HAP-1 (cell line): ENCODE measurements around the gene BHLHE23.
A peak's percentile ranks its signal among the peaks of the same experiment; 100 is the strongest.
"Not testable (repeated sequence)": the region's sequence is repeated elsewhere in the genome, so short reads cannot be mapped to it uniquely, and the experiment has no call there.

Experiments used
- DNase-seq, 2 experiments: peaks; one replicate each; pipeline ENCODE4 v3.0.0-alpha.2; 2016 to 2020; ENCODE audit warnings: low spot score in 2 of 2
- H3K27me3 ChIP-seq: fragments of 250-450 bp; sonication (Bioruptor Pico); 2 replicates; pipeline ENCODE4 v1.5.1; 2020; ENCODE audit warnings: low read depth, mild to moderate bottlenecking, moderate library complexity
- H3K36me3 ChIP-seq: fragments of 250-450 bp; sonication (Bioruptor Pico); replicated peaks from 2 replicates; pipeline ENCODE4 v1.5.1; 2020; ENCODE audit warnings: mild to moderate bottlenecking
- H3K4me1 ChIP-seq: fragments of 250-450 bp; sonication (Bioruptor Pico); 2 replicates; pipeline ENCODE4 v1.5.1; 2020; ENCODE audit warnings: mild to moderate bottlenecking
- H3K4me3 ChIP-seq: fragments of 250-450 bp; sonication (Bioruptor Pico); 2 replicates; pipeline ENCODE4 v1.5.1; 2020; ENCODE audit warnings: mild to moderate bottlenecking, moderate library complexity
- H3K9me3 ChIP-seq: fragments of 250-450 bp; sonication (Bioruptor Pico); 2 replicates; pipeline ENCODE4 v1.5.1; 2020; ENCODE audit warnings: mild to moderate bottlenecking, moderate library complexity
- in situ Hi-C: fragments of 300-500 bp; cut with MboI; formaldehyde crosslinking; loops from 3 replicates; pipeline ENCODE4 v1.14.3; 2020; ENCODE audit warnings: low sequenced_read_pairs, inconsistent platforms, mixed read lengths

Gene BHLHE23

DNA sequence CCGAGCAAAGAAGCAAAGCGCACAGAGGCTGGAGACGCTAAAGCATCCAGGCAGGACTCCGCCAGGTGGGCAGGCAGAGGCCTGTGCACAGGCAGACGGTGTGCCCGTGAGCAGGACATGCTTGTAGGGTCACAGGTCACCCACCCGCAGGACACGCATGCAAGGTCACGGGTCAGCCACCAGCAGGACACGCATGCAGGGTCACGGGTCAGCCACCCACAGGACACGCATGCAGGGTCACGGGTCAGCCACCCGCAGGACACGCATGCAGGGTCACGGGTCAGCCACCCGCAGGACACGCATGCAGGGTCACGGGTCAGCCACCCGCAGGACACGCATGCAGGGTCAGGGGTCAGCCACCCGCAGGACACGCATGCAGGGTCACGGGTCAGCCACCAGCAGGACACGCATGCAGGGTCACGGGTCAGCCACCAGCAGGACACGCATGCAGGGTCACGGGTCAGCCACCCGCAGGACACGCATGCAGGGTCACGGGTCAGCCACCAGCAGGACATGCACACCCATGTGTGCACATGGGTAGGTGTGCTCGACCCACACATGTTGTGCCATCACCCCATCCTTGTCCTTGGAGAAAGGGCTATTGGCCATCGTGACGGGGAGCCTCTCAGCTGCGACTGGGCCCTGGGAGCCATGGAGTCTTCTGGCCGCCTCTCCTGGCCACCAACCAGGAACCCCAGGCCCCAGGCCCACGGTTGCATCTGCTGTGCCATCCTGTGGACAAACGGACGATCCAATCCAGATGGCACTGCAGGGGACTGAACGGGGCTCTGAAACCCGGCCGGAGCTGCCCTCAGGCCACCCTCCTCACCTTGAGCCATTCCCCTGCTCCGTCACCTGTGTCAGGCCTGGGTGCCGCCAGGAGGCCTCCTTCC, 28.2 kb upstream of the BHLHE23 start:
- H3K4me1 ChIP-seq = peaks cover 10% of the 10 kb centered on the region
- in situ Hi-C loops, H3K27me3 ChIP-seq, DNase-seq, H3K4me3 ChIP-seq, H3K9me3 ChIP-seq, H3K36me3 ChIP-seq: not testable (repeated sequence)

DNA sequence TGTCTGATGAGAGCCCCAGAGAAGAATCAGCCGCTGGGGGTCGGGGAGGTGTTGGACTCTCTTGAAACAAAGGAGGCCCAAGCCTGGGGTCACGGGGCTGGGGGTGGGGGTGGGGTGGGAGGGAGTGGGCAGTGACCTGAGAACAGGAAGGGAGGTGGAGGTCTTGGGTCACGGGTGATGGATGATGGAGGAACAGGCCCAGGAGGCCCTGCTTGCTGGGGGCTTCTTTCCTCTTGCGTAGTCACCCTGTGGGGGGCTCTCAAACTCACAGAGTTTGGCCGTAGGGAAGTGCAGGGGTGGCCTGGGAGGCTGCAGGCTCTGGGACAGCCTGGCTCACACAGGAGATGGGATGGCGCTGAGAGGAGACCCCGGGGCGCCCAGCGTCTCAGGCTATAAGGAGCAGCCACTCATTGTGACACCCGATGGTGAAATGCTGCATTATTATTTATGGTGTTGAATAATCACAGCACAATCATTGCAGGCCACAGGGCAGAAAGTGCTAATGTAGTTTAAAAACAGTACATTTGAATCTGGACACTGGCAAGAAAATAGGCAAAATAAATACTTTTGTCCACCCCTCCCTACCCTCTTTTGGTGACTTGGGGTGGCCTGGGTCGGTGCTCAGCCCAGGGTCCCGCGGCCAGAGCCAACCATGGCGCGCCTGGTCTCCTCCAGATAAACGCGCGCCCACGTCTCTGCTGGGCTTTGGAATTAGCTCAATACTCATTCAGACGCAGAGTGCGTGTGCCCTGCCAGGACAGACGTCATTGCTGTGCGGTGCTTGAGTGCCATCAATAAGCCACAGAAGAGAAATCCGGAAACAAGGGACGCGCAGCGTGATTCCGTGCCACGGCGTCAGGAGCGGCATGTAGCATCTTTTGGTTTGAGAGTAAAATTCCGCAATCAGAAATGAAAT, 27.3 kb upstream of the BHLHE23 start:
- H3K27me3 ChIP-seq = no peaks in the 10 kb centered on the region
- H3K36me3 ChIP-seq = no peaks in the 10 kb centered on the region
- H3K9me3 ChIP-seq = no peaks in the 10 kb centered on the region
- H3K4me1 ChIP-seq = peaks cover 10% of the 10 kb centered on the region
- no peak for DNase-seq
- H3K4me3 ChIP-seq = no peak overlapping the region
- in situ Hi-C loops = no loop called here

DNA sequence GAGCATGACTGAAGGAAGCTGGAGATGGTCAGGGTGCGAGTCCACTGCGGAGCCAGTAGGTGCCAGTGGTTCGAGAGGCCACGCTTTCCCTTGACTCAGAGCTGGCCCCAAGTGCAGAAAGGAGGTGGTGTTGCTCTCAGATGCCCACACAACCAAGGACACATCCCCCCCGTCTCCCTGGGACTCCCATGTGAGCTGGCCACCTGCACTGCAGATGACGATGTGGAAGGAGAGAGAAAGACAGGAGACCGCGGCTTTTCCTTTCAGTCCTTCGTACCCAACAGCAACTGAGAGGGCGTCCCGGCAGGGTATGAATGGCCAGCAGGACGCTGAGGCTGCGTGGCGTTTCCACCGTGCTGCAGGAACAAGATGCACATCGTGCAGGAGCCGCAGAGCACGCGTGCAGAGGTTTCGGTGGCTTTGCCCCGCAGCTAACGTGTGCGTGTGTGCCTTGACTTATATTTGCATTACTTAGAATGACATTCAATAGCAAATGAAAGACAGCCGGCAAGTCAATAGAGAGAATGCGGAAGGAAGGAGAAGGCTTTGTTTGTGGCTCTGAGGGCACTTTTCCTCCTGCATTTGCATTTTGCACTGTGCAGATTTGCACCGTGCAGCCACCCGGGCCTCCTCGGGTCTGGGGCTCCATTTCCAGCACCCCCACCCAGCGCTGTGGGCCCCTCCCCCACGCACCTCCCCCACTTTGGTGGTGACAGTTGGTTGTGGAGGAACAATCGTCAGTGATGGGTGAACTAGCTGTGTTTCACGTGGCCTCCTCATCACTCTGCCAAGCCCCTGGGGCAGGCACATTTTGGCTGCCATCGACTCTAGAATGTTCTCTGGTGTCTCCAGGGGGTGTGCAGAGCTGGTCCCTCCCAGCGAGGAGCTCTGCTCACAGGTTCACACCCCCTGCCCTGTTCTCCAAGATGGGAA, 26.4 kb upstream of the BHLHE23 start:
- Histone ChIP-seq H3K9me3 (no peaks in the 10 kb centered on the region), H3K27me3 (no peaks in the 10 kb centered on the region), H3K36me3 (no peaks in the 10 kb centered on the region), H3K4me3 (no peak overlapping the region), H3K4me1 (peaks cover 10% of the 10 kb centered on the region)
- in situ Hi-C loops = no loop called here
- peak; percentile 75 to 91 for DNase-seq

DNA sequence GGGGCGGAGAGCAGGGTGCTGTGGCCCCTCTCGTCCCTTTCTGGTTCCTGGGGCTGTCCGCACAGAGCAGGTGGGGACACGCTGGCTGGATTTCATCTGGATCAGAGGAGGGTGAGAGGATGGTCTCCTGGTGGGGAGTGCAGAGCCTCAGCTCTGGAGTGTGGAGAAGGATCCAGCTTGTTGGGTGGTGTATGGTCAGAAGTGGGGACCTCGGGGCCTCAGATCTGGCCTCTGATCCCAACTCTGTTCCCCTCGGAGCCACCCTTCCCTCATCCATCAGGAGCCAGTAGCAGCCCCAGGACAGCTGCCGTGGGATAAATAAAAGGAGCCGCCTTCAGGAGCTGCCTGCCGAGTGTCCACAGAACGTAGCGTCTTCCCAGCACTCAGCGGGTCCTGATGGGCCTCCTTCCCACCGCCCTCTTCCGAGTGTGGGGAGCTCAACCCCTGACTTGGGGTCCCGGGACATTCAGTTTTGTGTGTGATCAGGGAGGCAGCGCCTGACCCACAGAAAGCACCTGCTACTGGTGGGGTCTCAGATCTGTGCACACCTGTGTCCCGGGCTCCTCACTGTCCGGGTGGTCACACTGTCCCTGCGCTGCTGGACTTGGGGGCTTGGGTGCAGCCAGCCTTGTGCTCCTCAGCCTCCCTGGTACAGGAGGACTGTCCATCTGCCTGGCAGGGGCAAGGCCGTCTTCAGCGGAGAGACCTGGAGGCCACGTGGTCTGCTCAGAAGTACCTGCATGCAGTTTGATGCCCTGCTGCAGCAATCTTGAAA, 25.4 kb upstream of the BHLHE23 start:
- Histone ChIP-seq H3K4me1 (peaks cover 10% of the 10 kb centered on the region), H3K4me3 (no peak overlapping the region), H3K36me3 (no peaks in the 10 kb centered on the region), H3K27me3 (peaks cover 5% of the 10 kb centered on the region; the same call in 1 of the 2 replicates), H3K9me3 (no peaks in the 10 kb centered on the region)
- in situ Hi-C loops = no loop called here
- DNase-seq = no peak

DNA sequence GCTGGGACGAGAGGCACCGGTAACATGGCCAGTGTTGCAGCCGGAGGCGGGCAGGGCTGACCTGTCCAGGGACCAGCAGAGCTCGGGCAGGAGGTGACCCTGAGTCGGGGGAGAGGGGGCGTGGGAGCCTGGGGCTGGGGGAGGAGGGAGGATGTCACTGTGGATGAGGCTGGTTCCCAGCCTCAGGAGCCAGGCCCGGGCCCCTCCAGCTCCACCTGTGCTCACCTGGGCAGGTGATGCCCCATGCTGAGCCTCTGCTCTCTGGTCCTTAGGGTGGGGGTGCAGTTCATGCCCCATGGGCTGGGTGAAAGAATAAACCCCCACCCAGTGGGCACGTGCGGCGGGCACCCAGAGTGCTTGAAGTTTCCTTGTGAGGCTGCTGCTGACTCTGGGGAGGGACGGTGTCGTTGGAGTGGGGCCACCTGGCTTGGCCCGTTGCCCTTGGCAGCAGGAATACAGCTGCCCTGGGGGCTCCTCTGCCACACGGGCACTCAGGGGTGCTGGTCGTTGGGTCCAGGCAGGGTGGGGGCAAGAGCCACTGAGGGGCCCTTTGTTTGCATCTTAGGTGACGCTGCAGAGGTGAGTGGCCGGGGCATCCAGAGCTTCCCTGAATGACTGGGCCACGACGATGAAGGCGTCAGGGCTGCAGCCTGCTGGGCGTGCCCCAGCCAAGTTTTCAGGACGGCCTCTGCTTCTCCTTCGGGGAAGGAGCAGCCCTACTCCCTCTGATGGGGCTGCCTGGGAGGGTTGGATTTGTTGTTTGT, 24.7 kb upstream of the BHLHE23 start:
- peaks cover 10% of the 10 kb centered on the region for H3K4me1 ChIP-seq
- no peaks in the 10 kb centered on the region for H3K36me3 ChIP-seq
- no peak overlapping the region for H3K4me3 ChIP-seq
- peaks cover 6% of the 10 kb centered on the region; the same call in 1 of the 2 replicates for H3K27me3 ChIP-seq
- in situ Hi-C loops = no loop called here
- DNase-seq = no peak
- no peaks in the 10 kb centered on the region for H3K9me3 ChIP-seq

DNA sequence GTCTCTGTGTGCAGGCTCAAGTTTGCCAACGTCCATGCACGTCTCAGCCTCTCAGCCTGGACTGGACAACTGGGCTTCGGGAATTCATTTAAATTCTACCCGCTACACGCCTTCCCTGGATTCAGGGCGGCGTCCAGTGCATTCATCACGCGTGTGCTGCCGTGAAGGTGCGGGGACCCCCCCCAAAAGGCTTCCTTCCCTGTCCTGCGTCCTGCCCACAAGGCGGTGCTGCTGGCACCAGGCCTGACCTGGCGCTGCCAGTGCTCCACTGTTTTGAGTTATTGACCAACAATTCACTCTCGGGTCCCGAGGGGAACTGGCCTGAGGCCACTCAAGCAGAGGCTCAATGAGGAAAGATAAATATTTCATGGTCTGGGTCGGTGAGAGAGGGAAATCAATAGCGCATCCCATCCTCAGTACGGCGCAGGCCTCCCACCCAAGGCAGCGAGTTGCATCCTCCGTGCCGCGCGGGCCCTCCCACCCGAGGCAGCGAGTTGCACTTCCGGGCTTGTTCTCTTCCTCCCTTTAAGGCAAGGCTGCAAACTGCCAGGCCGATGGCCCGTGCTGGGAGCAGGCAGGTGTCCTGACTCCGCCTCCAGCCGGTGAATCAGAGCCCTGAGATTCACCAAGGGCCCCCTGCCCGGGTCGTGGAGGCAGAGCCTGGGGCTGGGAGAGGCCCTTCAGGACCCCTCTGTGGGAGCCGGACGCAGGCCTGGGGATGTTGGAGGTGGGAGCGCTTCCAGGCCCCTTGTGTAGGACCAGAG, 22.8 kb upstream of the BHLHE23 start:
- no peak overlapping the region for H3K4me3 ChIP-seq
- in situ Hi-C loops = no loop called here
- peaks cover 10% of the 10 kb centered on the region for H3K4me1 ChIP-seq
- DNase-seq = no peak
- no peaks in the 10 kb centered on the region for H3K9me3 ChIP-seq
- no peaks in the 10 kb centered on the region for H3K36me3 ChIP-seq
- H3K27me3 ChIP-seq = peaks cover 20% of the 10 kb centered on the region

DNA sequence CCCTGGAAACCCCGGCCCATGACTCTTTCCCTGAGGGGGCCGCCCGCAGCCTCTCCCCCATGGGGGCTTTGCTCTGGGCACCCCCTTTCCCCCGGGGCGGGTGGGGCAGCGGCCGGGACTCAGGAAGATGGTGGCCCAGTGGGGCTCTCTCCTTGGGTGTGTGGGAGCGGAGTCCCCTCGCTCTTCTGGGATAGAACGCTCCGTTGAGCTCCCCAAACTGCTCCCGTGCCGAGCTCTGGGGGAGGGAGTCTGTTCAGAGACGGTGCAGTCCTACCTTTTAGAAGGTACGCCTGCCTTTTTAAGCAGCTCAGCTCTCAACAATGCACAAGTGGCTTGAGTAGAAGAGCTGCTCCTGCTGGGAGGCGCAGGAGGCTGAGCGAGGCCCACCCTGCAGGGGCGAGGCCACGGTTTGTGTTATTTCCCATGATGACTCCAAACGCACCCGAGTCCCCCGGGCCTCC, 21.7 kb upstream of the BHLHE23 start:
- no peaks in the 10 kb centered on the region for H3K9me3 ChIP-seq
- no peak overlapping the region for H3K4me3 ChIP-seq
- peaks cover 30% of the 10 kb centered on the region for H3K27me3 ChIP-seq
- in situ Hi-C loops = no loop called here
- DNase-seq = no peak
- H3K4me1 ChIP-seq = peaks cover 9% of the 10 kb centered on the region
- no peaks in the 10 kb centered on the region for H3K36me3 ChIP-seq

DNA sequence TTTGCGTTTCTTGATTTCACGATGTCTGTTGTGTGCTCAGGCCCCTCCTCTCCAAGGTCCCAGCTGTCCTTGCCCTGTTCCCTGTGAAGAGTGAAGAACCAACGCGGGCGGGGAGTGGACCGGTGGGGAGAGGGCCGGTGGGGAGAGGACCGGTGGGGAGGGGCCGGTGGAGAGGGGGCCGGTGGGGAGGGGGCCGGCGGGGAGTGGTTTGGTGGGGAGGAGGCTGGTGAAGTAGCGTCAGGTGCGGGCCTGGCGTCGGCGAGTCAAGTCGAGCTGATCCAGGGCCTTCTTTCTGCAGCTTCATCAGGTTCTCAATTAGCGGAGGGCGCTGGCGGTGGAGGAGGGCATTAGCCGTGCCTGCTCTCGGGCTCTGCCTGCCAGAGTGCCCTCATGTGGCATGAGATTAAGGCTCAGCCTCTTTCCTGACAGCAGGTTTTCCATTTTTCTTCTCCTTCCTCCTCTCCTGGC, 21.2 kb upstream of the BHLHE23 start:
- no peaks in the 10 kb centered on the region for H3K36me3 ChIP-seq
- H3K27me3 ChIP-seq = peaks cover 36% of the 10 kb centered on the region
- DNase-seq = no peak

DNA sequence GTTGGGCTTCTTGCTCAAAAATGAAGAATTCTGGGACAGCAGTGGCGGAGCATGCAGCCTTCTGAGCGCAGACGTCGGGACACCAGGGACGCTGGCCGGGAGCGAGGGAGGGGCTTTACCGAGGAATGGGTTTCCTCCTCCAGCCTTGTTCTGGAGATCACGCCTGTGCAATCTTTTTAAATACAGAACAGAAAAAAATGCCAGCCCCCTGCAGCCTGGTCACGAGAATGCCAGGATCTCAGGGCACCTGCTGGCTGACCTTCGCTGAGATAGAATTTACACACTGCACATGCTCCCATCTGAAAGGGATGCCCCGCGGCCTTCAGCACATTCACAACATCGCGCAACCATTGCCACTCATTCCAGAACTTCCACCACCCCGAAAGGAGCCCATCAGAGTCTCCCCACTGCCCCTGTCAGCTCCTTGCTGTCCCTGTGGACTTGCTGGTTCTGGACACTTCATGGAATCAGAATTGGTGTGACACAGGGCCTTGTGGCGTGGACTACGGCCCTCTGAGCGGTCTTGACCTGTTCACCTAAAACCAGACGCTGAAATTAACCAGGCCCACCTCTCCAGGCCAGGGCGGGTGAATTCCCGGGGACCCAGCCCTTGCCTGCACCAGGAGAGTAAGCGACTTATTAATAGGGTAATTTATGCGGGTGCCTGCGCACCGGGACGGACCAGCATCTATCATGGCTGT, 20.6 kb upstream of the BHLHE23 start:
- no peak overlapping the region for H3K4me3 ChIP-seq
- no peak for DNase-seq
- in situ Hi-C loops = no loop called here
- no peaks in the 10 kb centered on the region for H3K4me1 ChIP-seq
- no peaks in the 10 kb centered on the region for H3K36me3 ChIP-seq
- H3K27me3 ChIP-seq = peaks cover 42% of the 10 kb centered on the region
- H3K9me3 ChIP-seq = no peaks in the 10 kb centered on the region

More for the DNA sequence above, 21.2 kb upstream of the BHLHE23 start:
- Histone ChIP-seq H3K9me3 (no peaks in the 10 kb centered on the region), H3K4me3 (no peak overlapping the region), H3K4me1 (peaks cover 3% of the 10 kb centered on the region)
- in situ Hi-C loops = no loop called here

DNA sequence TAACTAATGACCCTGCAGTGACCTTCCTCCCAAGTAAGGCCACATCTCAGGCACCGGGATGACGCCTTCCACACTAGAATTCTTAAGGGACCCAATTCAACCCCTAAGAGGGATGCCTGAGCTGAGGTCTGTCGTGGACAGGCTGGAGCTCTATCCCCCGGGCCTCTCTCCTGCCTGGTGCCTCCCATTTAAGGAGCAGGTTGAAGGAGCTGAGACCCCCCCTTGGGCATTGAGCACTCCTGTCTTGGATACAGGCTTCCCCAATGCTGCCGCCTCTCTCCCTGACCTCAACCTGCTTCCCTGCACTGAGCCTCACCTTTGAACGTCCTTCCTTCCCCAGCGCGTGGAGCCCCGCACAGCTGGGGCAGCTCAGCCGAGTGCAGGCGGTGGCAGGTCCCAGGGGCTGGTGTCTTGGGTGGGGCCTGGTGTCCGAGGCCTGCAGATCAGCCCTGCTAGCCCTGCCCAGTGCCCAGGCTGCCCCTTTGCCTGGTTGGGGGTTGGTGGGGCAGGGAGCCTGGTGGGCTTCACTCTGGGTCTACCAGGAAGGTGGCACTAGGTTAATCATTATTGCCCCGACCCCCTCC, 19.9 kb upstream of the BHLHE23 start:
- in situ Hi-C loops = no loop called here
- no peaks in the 10 kb centered on the region for H3K9me3 ChIP-seq

More for the DNA sequence above, 19.9 kb upstream of the BHLHE23 start:
- peaks cover 44% of the 10 kb centered on the region for H3K27me3 ChIP-seq
- no peak for DNase-seq
- H3K4me1 ChIP-seq = no peaks in the 10 kb centered on the region
- no peaks in the 10 kb centered on the region for H3K36me3 ChIP-seq
- no peak overlapping the region for H3K4me3 ChIP-seq
